Endothelial cell of umbilical vein (primary cell): ENCODE data around the gene DLG1. TPM values are rescaled to one million over a fixed set of nuclear protein-coding genes. Genes with fewer than 3 reads are reported as not detected.

Experiments used
- BruUV-seq: library from RNA; stranded (reverse); fragments of 400-500 nt; replicated peaks from 2 replicates; lab custom pipeline; 2021; lab: Mats Ljungman, UMichigan
- CTCF ChIA-PET: fragments of 300-600, 350-600 bp; sonication (Branson Sonifier 250); formaldehyde crosslinking; loops from one replicate; lab custom pipeline; 2021; ENCODE audit warnings: antibody characterized with exemption, inconsistent platforms; lab: Charles Lee
- POLR2A ChIA-PET: fragments of 300-600, 350-600 bp; sonication (Branson Sonifier 250); formaldehyde crosslinking; loops from one replicate; lab custom pipeline; 2021; ENCODE audit warnings: antibody characterized with exemption, inconsistent platforms; lab: Charles Lee
- DNase-seq: peaks from one replicate; pipeline ENCODE4 v3.0.0-alpha.2; 2011; ENCODE audit warnings: low read depth, low spot score
- FAIRE-seq: peaks from 2 replicates; lab custom pipeline; 2011; peaks lifted over from hg19 to GRCh38; lab: Jason Lieb, UNC
- H2AFZ ChIP-seq: 2 replicates; pipeline ENCODE4 v1.6.0; 2012; ENCODE audit warnings: low read depth, low read length, control low read depth, inconsistent platforms
- H3K27ac ChIP-seq: 2 replicates; pipeline ENCODE4 v1.5.1; 2011; ENCODE audit warnings: low read depth, mild to moderate bottlenecking, control low read depth, low read length, moderate library complexity; ENCODE audit not compliant: insufficient read depth
- H3K27me3 ChIP-seq, 2 experiments: 2 replicates each; pipeline versions ENCODE4 v1.6.0 to v1.6.1; 2011; ENCODE audit warnings: low read length in 2 of 2, mixed read lengths in 1 of 2; ENCODE audit not compliant: control insufficient read depth in 2 of 2, insufficient read depth in 2 of 2
- H3K36me3 ChIP-seq, 2 experiments: 2 replicates in 1 of 2; 3 replicates in 1 of 2; pipeline ENCODE4 v1.5.1; 2011; ENCODE audit warnings: low read length in 2 of 2, mild to moderate bottlenecking in 1 of 2, moderate library complexity in 1 of 2; ENCODE audit not compliant: control insufficient read depth in 2 of 2, insufficient read depth in 2 of 2; ENCODE audit errors: extremely low read depth in 1 of 2
- H3K4me1 ChIP-seq: 3 replicates; pipeline ENCODE4 v1.5.1; 2011; ENCODE audit warnings: mild to moderate bottlenecking, low read length; ENCODE audit not compliant: control insufficient read depth, insufficient read depth; ENCODE audit errors: extremely low read depth
- H3K4me2 ChIP-seq: 2 replicates; pipeline ENCODE4 v1.6.1; 2011; ENCODE audit warnings: low read length, control low read depth, mixed read lengths; ENCODE audit not compliant: insufficient read depth
- H3K4me3 ChIP-seq, 3 experiments: fragments of 200-600 bp in 1 of 3; sonication (generic), shearing (Covaris generic) in 1 of 3; replicated peaks in 1 of 3; 2 replicates each; pipeline ENCODE4 v1.5.1; 2011 to 2016; ENCODE audit warnings: control low read depth in 3 of 3, low read length in 3 of 3, mild to moderate bottlenecking in 2 of 3, inconsistent platforms in 1 of 3, low read depth in 1 of 3, moderate library complexity in 1 of 3; ENCODE audit not compliant: insufficient read depth in 1 of 3
- H3K79me2 ChIP-seq: 2 replicates; pipeline ENCODE4 v1.6.0; 2012; ENCODE audit warnings: low read length, inconsistent platforms; ENCODE audit not compliant: control insufficient read depth, insufficient read depth
- H3K9ac ChIP-seq: replicated peaks from 2 replicates; pipeline ENCODE3; 2011; ENCODE audit warnings: low read length, control low read depth; ENCODE audit not compliant: insufficient read depth; ENCODE audit errors: extremely low read depth
- H3K9me1 ChIP-seq: replicated peaks from 3 replicates; pipeline ENCODE4 v1.6.0; 2011; ENCODE audit warnings: mild to moderate bottlenecking, low read length; ENCODE audit not compliant: control insufficient read depth, insufficient read depth; ENCODE audit errors: extremely low read depth
- H3K9me3 ChIP-seq: replicated peaks from 2 replicates; pipeline ENCODE4 v1.5.1; 2012; ENCODE audit warnings: low read length, inconsistent platforms; ENCODE audit not compliant: control insufficient read depth, insufficient read depth
- H4K20me1 ChIP-seq: replicated peaks from 2 replicates; pipeline ENCODE3; 2011; ENCODE audit warnings: mild to moderate bottlenecking, low read length; ENCODE audit not compliant: control insufficient read depth, insufficient read depth; ENCODE audit errors: extremely low read depth
- CTCF ChIP-seq, 2 donors: IDR thresholded peaks; 1 replicate in 1 of 2; 2 replicates in 1 of 2; pipeline ENCODE4 v1.5.1; 2011; ENCODE audit warnings: low read length in 2 of 2, mild to moderate bottlenecking in 2 of 2, moderate library complexity in 2 of 2, control low read depth in 1 of 2, inconsistent platforms in 1 of 2, low read depth in 1 of 2; ENCODE audit not compliant: insufficient read depth in 1 of 2; ENCODE audit errors: extremely low read depth in 1 of 2
- EZH2 ChIP-seq: IDR thresholded peaks from 2 replicates; pipeline ENCODE4 v1.6.1; 2012; ENCODE audit warnings: borderline replicate concordance, low read depth, mild to moderate bottlenecking, moderate library complexity, low read length, inconsistent platforms; ENCODE audit not compliant: severe bottlenecking
- FOS ChIP-seq: IDR thresholded peaks from 2 replicates; pipeline ENCODE4 v1.6.1; 2011; ENCODE audit warnings: mild to moderate bottlenecking, low read length, moderate library complexity, borderline replicate concordance; ENCODE audit not compliant: insufficient read depth
- GATA2 ChIP-seq: IDR thresholded peaks from 2 replicates; pipeline ENCODE4 v1.7.0; 2011; ENCODE audit warnings: low read depth, mild to moderate bottlenecking, moderate library complexity, mixed read lengths, low read length; ENCODE audit not compliant: insufficient read length, insufficient read depth
- JUN ChIP-seq: IDR thresholded peaks from 2 replicates; pipeline ENCODE4 v1.6.1; 2011; ENCODE audit warnings: borderline replicate concordance, low read depth; ENCODE audit not compliant: insufficient read length, insufficient read depth
- MAX ChIP-seq: IDR thresholded peaks from 2 replicates; pipeline ENCODE4 v1.6.1; 2011; ENCODE audit not compliant: insufficient read depth, insufficient read length
- MYC ChIP-seq: IDR thresholded peaks from one replicate; pipeline ENCODE4 v1.6.1; 2011; ENCODE audit warnings: mild to moderate bottlenecking, low read depth, low read length
- POLR2A ChIP-seq: IDR thresholded peaks from 2 replicates; pipeline ENCODE4 v1.6.1; 2012; ENCODE audit warnings: low read depth, mild to moderate bottlenecking, control low read depth, low read length
- POLR2AphosphoS5 ChIP-seq: IDR thresholded peaks from 2 replicates; pipeline ENCODE4 v1.6.1; 2012; ENCODE audit warnings: low read depth, mild to moderate bottlenecking, control low read depth, low read length, moderate library complexity; ENCODE audit not compliant: insufficient read depth
- dilution Hi-C: fragments of 300-500 bp; cut with MboI; formaldehyde crosslinking; loops from one replicate; pipeline ENCODE4 v1.15.0; 2019; ENCODE audit warnings: low sequenced_read_pairs; ENCODE audit not compliant: extremely low pct_ligation_motif_present
- intact Hi-C: fragments of 100-400 bp; cut with micrococcal nuclease; formaldehyde crosslinking; loops from one replicate; pipeline ENCODE4 v1.10.0; 2022
- polyA plus RNA-seq, 4 experiments: library from polyadenylated mRNA; depleted of rRNA in 3 of 4; stranded (reverse) in 3 of 4; unstranded in 1 of 4; fragments of >200 nt; gene quantifications; 2 replicates each; pipeline versions ENCODE4 v1.2.1 to v1.2.3, GENCODE V29; 2011 to 2012; ENCODE audit warnings: missing spikeins in 1 of 4
- total RNA-seq: library from RNA; stranded (reverse); gene quantifications from 2 replicates; pipeline ENCODE4 v1.2.3, GENCODE V29; 2021

DLG1 gene
- total and polyA plus RNA-seq, 2 donors (not counting 3 experiments of a cell fraction or from before 2014, with no cell fraction given): 26.5 to 80.1 TPM

GRCh38 chr3:197257711-197258110 is 40.7 kb downstream of the DLG1 start:
- no peaks in the 10 kb centered on the region for H3K36me3 ChIP-seq
- DNase-seq (no peak), FAIRE-seq (no peak)
- ChIA-PET CTCF (interaction anchor here (0.6 to 4.1 kb wide), 41 partner anchors 9 to 341 kb away, joined by 3 to 148 read pairs (median 5); no protein-coding TSS in a partner anchor), POLR2A (no interaction called here)
- H3K4me1 ChIP-seq: no peaks in the 10 kb centered on the region
- no peak overlapping the region for H3K4me2 ChIP-seq
- H3K9ac ChIP-seq: no peak overlapping the region
- H2AFZ ChIP-seq: no peak overlapping the region
- no peaks in the 10 kb centered on the region for H3K27me3 ChIP-seq
- TF ChIP-seq JUN (no peak), CTCF (IDR thresholded peaks at IDR 0.05; ENCODE audit: extremely low read depth in 1 of 2, insufficient read depth in 1 of 2, low read depth in 1 of 2, low read length in 2 of 2) (no peak), MAX (no peak), POLR2AphosphoS5 (no peak), POLR2A (no peak), MYC (no peak), GATA2 (no peak), FOS (no peak), EZH2 (no peak)
- no TSS peak for BruUV-seq
- intact Hi-C loops (loop anchor here (1.0 kb wide), 3 partner anchors 245 to 297 kb away; no protein-coding TSS in a partner anchor), dilution Hi-C loops (loop anchor here (25.0 kb wide), 1 partner anchor 255 kb away; no protein-coding TSS in a partner anchor)
- H3K9me1 ChIP-seq: no peaks in the 10 kb centered on the region
- H3K79me2 ChIP-seq: peaks cover 90% of the 10 kb centered on the region
- no peak overlapping the region for H3K27ac ChIP-seq
- no peak overlapping the region for H3K4me3 ChIP-seq
- no peaks in the 10 kb centered on the region for H3K9me3 ChIP-seq
- H4K20me1 ChIP-seq: peaks cover 14% of the 10 kb centered on the region
